Loucy (cell line): Measurements from ENCODE around the gene KCNK1.

Source experiments
- H2AFZ ChIP-seq: fragments of 200-600 bp; sonication (generic); 2 replicates; pipeline ENCODE4 v1.6.0; 2016; ENCODE audit warnings: antibody characterized with exemption, mild to moderate bottlenecking, low read length, moderate library complexity
- H3F3A ChIP-seq: fragments of 200-600 bp; 2 replicates; pipeline ENCODE4 v1.6.0; 2016; ENCODE audit warnings: antibody characterized with exemption, low read depth, mild to moderate bottlenecking
- H3K27me3 ChIP-seq: fragments of 200-600 bp; sonication (generic); 2 replicates; pipeline ENCODE4 v1.6.1; 2014; ENCODE audit warnings: low read length, mild to moderate bottlenecking; ENCODE audit not compliant: insufficient read depth, poor library complexity, severe bottlenecking
- H3K36me3 ChIP-seq: fragments of 200-600 bp; sonication (generic); 2 replicates; pipeline ENCODE4 v1.6.1; 2016; ENCODE audit warnings: low read length; ENCODE audit not compliant: insufficient read depth
- H3K4me1 ChIP-seq: fragments of 200-600 bp; sonication (generic); 2 replicates; pipeline ENCODE4 v1.5.1; 2014; ENCODE audit warnings: low read length, mild to moderate bottlenecking; ENCODE audit not compliant: insufficient read depth, poor library complexity, severe bottlenecking
- H3K4me2 ChIP-seq: fragments of 200-600 bp; sonication (generic); 2 replicates; pipeline ENCODE4 v1.6.0; 2014; ENCODE audit warnings: antibody characterized with exemption, low read length, low read depth, mild to moderate bottlenecking; ENCODE audit not compliant: poor library complexity, severe bottlenecking
- H3K4me3 ChIP-seq: fragments of 200-600 bp; sonication (generic); 2 replicates; pipeline ENCODE4 v1.5.1; 2014; ENCODE audit warnings: low read length, mild to moderate bottlenecking, mixed read lengths; ENCODE audit not compliant: poor library complexity, severe bottlenecking
- H3K79me2 ChIP-seq: fragments of 200-600 bp; sonication (generic); 2 replicates; pipeline ENCODE4 v1.6.1; 2014; ENCODE audit warnings: low read length; ENCODE audit not compliant: insufficient read depth
- H3K9ac ChIP-seq: fragments of 200-600 bp; sonication (generic); 2 replicates; pipeline ENCODE4 v1.6.0; 2014; ENCODE audit warnings: mild to moderate bottlenecking, low read depth, low read length, moderate library complexity; ENCODE audit not compliant: poor library complexity, severe bottlenecking
- H3K9me2 ChIP-seq: fragments of 200-600 bp; sonication (generic); replicated peaks from 2 replicates; pipeline ENCODE4 v1.6.1; 2016; ENCODE audit warnings: low read depth, low read length, mixed read lengths
- H3K9me3 ChIP-seq: fragments of 200-600 bp; sonication (generic); 2 replicates; pipeline ENCODE4 v1.6.1; 2014; ENCODE audit warnings: mild to moderate bottlenecking, antibody characterized with exemption, low read length, low read depth; ENCODE audit not compliant: insufficient read depth
- H4K20me1 ChIP-seq: fragments of 200-600 bp; sonication (generic); 2 replicates; pipeline ENCODE4 v1.6.0; 2014; ENCODE audit warnings: antibody characterized with exemption, low read length, mild to moderate bottlenecking; ENCODE audit not compliant: insufficient read depth, poor library complexity, severe bottlenecking
- CTCF ChIP-seq: fragments of 200-600 bp; sonication (generic); conservative IDR thresholded peaks from 2 replicates; pipeline ENCODE4 v1.5.1; 2014; ENCODE audit warnings: mild to moderate bottlenecking, antibody characterized with exemption, low read length
- EZH2phosphoT487 ChIP-seq: fragments of 200-600 bp; IDR thresholded peaks from 2 replicates; pipeline ENCODE4 v1.6.1; 2018; ENCODE audit warnings: antibody characterized with exemption, mild to moderate bottlenecking, moderate library complexity, borderline replicate concordance

Gene KCNK1

GRCh38 chr1:233704898-233705723, 91.2 kb downstream of the KCNK1 start:
- Histone ChIP-seq H3K9me3 (no peaks in the 10 kb centered on the region), H3K79me2 (no peaks in the 10 kb centered on the region), H3K9me2 (no peaks in the 10 kb centered on the region), H3K9ac (no peak overlapping the region), H3K36me3 (no peaks in the 10 kb centered on the region), H3K4me1 (no peaks in the 10 kb centered on the region), H2AFZ (no peak overlapping the region), H3K27me3 (no peaks in the 10 kb centered on the region), H4K20me1 (no peaks in the 10 kb centered on the region), H3K4me3 (no peak overlapping the region), H3K4me2 (no peak overlapping the region), H3F3A (no peaks in the 10 kb centered on the region)
- TF ChIP-seq EZH2phosphoT487 (no peak), CTCF (no peak)

- Histone ChIP-seq H3K4me1 (no peaks in the 10 kb centered on the region), H3K9me2 (no peaks in the 10 kb centered on the region), H3K4me2 (no peak overlapping the region), H3K9me3 (no peaks in the 10 kb centered on the region), H3K9ac (no peak overlapping the region), H3F3A (no peaks in the 10 kb centered on the region), H4K20me1 (no peaks in the 10 kb centered on the region), H2AFZ (no peak overlapping the region), H3K36me3 (no peaks in the 10 kb centered on the region), H3K4me3 (no peak overlapping the region), H3K79me2 (no peaks in the 10 kb centered on the region), H3K27me3 (no peaks in the 10 kb centered on the region)
- TF ChIP-seq EZH2phosphoT487 (no peak), CTCF (no peak)
Observed at GRCh38 chr1:233707153-233707879, 93.4 kb downstream of the KCNK1 start.

DNA sequence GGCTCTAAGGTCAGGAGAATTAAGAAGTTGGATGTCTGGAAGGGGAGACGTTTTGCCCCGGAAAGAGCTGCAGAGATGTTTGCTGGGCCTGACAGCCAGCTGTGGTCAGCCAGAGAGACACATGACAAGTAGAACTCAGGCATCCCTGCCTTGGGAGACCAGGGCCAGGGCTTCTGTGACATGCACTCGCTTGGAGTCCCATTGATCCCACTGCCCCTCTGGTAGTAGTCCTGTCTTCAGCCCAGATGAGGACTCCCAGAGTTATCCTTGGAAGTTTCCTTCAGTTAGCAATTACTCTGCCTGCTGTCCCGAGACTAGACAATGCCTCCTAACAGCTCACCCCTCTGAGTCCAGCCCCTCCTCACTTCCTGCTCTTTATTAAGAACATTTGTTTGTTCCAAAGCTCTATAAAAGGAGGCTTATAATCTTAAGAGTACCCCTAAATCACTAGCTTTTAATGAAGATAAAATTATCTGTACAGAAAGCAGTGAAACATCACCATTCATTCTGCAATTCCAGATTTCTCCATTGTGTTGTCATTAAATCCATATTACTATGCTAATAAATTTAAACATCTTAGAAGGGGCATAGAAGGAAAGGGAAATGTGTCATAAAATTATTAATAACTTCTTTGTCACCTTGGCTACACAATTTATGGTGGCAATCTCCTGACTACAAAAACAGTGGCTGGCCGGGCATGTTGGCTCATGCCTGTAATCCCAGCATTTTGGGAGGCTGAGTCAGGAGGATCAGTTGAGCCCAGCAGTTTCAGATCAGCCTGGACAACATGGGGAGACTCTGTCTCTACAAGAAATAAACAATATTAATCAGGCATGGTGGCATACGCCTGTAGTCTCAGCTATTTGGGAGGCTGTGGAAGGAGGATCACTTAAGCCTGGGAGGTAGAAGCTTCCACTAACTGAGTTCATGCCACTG, 94.2 kb downstream of the KCNK1 start:
- Histone ChIP-seq H3K79me2 (no peaks in the 10 kb centered on the region), H3K9me2 (no peaks in the 10 kb centered on the region), H3K9me3 (no peaks in the 10 kb centered on the region), H4K20me1 (no peaks in the 10 kb centered on the region), H3K4me1 (no peaks in the 10 kb centered on the region), H3F3A (no peaks in the 10 kb centered on the region), H3K4me3 (no peak overlapping the region), H3K36me3 (no peaks in the 10 kb centered on the region), H3K9ac (no peak overlapping the region), H3K27me3 (no peaks in the 10 kb centered on the region), H3K4me2 (no peak overlapping the region), H2AFZ (no peak overlapping the region)
- TF ChIP-seq CTCF (no peak), EZH2phosphoT487 (no peak)
